HCT116 (cell line): Measurements from ENCODE around the gene ACVR1B. TPM values are rescaled to one million over a fixed set of nuclear protein-coding genes. Genes with fewer than 3 reads are reported as not detected.

Source experiments
- ATAC-seq: fragments of 200-7000 bp; cut with Tn5 transposase; 2 replicates; pipeline ENCODE4 v1.9.1; 2020; ENCODE audit warnings: mild to moderate bottlenecking, moderate library complexity
- BruUV-seq: library from RNA; stranded (reverse); fragments of 400-500 nt; replicated peaks from 2 replicates; lab custom pipeline; 2021; lab: Mats Ljungman, UMichigan
- CTCF ChIA-PET: fragments of 300-600 bp; sonication (Branson Sonifier 250); formaldehyde crosslinking; loops from one replicate; lab custom pipeline; 2021; ENCODE audit warnings: antibody characterized with exemption; lab: Charles Lee
- POLR2A ChIA-PET: fragments of 300-600, 350-600 bp; sonication (Branson Sonifier 250); formaldehyde crosslinking; loops from one replicate; lab custom pipeline; 2021; ENCODE audit warnings: antibody characterized with exemption; lab: Charles Lee
- RAD21 ChIA-PET, 2 experiments: fragments of 300-600 bp; sonication (Branson Sonifier 250); formaldehyde crosslinking; loops; one replicate each; lab custom pipeline; 2023; ENCODE audit warnings: low total read pairs in 2 of 2; ENCODE audit not compliant: uncharacterized antibody in 2 of 2, unreplicated experiment in 2 of 2, low non-redundant PET in 1 of 2; lab: Charles Lee
- DNase-seq: peaks from one replicate; pipeline ENCODE4 v3.0.0-alpha.2; 2010; ENCODE audit warnings: low read depth, low spot score
- H2AFZ ChIP-seq: fragments of 200-600 bp; shearing (Covaris generic), sonication (generic); 2 replicates; pipeline ENCODE4 v1.6.1; 2017; ENCODE audit warnings: low read depth, mixed run types, mixed read lengths, antibody characterized with exemption, low read length; ENCODE audit not compliant: poor library complexity, severe bottlenecking
- H3K27ac ChIP-seq: 2 replicates; pipeline ENCODE4 v1.5.1; 2012; ENCODE audit warnings: low read depth, low read length
- H3K27me3 ChIP-seq: fragments of 200-600 bp; sonication (generic); 2 replicates; pipeline ENCODE4 v1.6.1; 2016; ENCODE audit warnings: mixed run types, low read length, mixed read lengths; ENCODE audit not compliant: insufficient read depth
- H3K36me3 ChIP-seq, 2 experiments: fragments of 200-500 bp in 1 of 2; fragments of 200-600 bp in 1 of 2; sonication (Bioruptor generic) in 1 of 2; sonication (generic) in 1 of 2; 2 replicates each; pipeline versions ENCODE4 v1.5.1 to v1.6.1; 2014 to 2016; ENCODE audit warnings: low read length in 2 of 2, inconsistent platforms in 1 of 2, mixed read lengths in 1 of 2, mixed run types in 1 of 2; ENCODE audit not compliant: insufficient read depth in 2 of 2, control insufficient read depth in 1 of 2
- H3K4me1 ChIP-seq, 2 experiments: fragments of 200-600 bp in 1 of 2; sonication (generic) in 1 of 2; 2 replicates each; pipeline versions ENCODE4 v1.5.1 to v1.6.1; 2012 to 2017; ENCODE audit warnings: low read length in 2 of 2, inconsistent platforms in 1 of 2, mild to moderate bottlenecking in 1 of 2, mixed read lengths in 1 of 2, mixed run types in 1 of 2, moderate library complexity in 1 of 2; ENCODE audit not compliant: insufficient read depth in 2 of 2, control insufficient read depth in 1 of 2
- H3K4me2 ChIP-seq: fragments of 200-600 bp; sonication (generic); 2 replicates; pipeline ENCODE4 v1.6.1; 2017; ENCODE audit warnings: mixed run types, low read length, mixed read lengths
- H3K4me3 ChIP-seq, 2 experiments: fragments of 200-600 bp in 1 of 2; sonication (generic) in 1 of 2; replicated peaks in 1 of 2; 2 replicates each; pipeline ENCODE4 v1.5.1; 2011 to 2016; ENCODE audit warnings: low read length in 2 of 2, control low read depth in 1 of 2, low read depth in 1 of 2, mild to moderate bottlenecking in 1 of 2, mixed read lengths in 1 of 2, mixed run types in 1 of 2
- H3K79me2 ChIP-seq: fragments of 200-600 bp; sonication (generic); 2 replicates; pipeline ENCODE4 v1.6.1; 2017; ENCODE audit warnings: mild to moderate bottlenecking, mixed run types, low read length, moderate library complexity, mixed read lengths; ENCODE audit not compliant: insufficient read depth
- H3K9ac ChIP-seq: fragments of 200-600 bp; sonication (generic); 2 replicates; pipeline ENCODE4 v1.6.1; 2016; ENCODE audit warnings: low read length, mixed read lengths
- H3K9me2 ChIP-seq: fragments of 200-600 bp; sonication (generic), shearing (Covaris generic); 2 replicates; pipeline ENCODE4 v1.6.1; 2017; ENCODE audit warnings: mixed run types, mild to moderate bottlenecking, moderate library complexity; ENCODE audit not compliant: insufficient read depth
- H3K9me3 ChIP-seq, 2 experiments: fragments of 200-500 bp in 1 of 2; fragments of 200-600 bp in 1 of 2; sonication (Bioruptor generic) in 1 of 2; sonication (generic) in 1 of 2; 2 replicates each; pipeline ENCODE4 v1.6.1; 2014 to 2017; ENCODE audit warnings: low read length in 2 of 2, mixed read lengths in 2 of 2, inconsistent platforms in 1 of 2, low read depth in 1 of 2, mild to moderate bottlenecking in 1 of 2, mixed run types in 1 of 2, moderate library complexity in 1 of 2; ENCODE audit not compliant: control insufficient read depth in 1 of 2, insufficient read depth in 1 of 2
- H4K20me1 ChIP-seq: fragments of 200-600 bp; sonication (generic), shearing (Covaris generic); 2 replicates; pipeline ENCODE4 v1.6.1; 2017; ENCODE audit warnings: mixed run types, mild to moderate bottlenecking, moderate library complexity; ENCODE audit not compliant: insufficient read depth
- CBX3 ChIP-seq: IDR thresholded peaks from 2 replicates; pipeline ENCODE4 v1.6.1; 2012; ENCODE audit warnings: low read depth
- CEBPB ChIP-seq: IDR thresholded peaks from 2 replicates; pipeline ENCODE4 v1.6.1; 2012; ENCODE audit warnings: low read depth
- EGR1 ChIP-seq: IDR thresholded peaks from 2 replicates; pipeline ENCODE4 v1.6.1; 2012; ENCODE audit warnings: low read depth
- ELF1 ChIP-seq: IDR thresholded peaks from 2 replicates; pipeline ENCODE4 v1.6.1; 2012; ENCODE audit warnings: low read depth, borderline replicate concordance
- EZH2 ChIP-seq: fragments of 200-600 bp; sonication (generic); IDR thresholded peaks from 2 replicates; pipeline ENCODE4 v1.6.1; 2017; ENCODE audit warnings: antibody characterized with exemption, mixed run types
- EZH2phosphoT487 ChIP-seq: fragments of 200-600 bp; IDR thresholded peaks from 2 replicates; pipeline ENCODE4 v1.6.1; 2018; ENCODE audit warnings: antibody characterized with exemption, borderline replicate concordance
- FOSL1 ChIP-seq: IDR thresholded peaks from 2 replicates; pipeline ENCODE4 v1.6.1; 2012; ENCODE audit warnings: low read depth
- POLR2A ChIP-seq: IDR thresholded peaks from 2 replicates; pipeline ENCODE4 v1.7.0; 2011; ENCODE audit warnings: borderline replicate concordance; ENCODE audit not compliant: insufficient read depth, insufficient read length; ENCODE audit errors: extremely low read depth
- POLR2AphosphoS5 ChIP-seq: IDR thresholded peaks from 2 replicates; pipeline ENCODE4 v1.6.1; 2011; ENCODE audit warnings: mild to moderate bottlenecking, low read depth, low read length, moderate library complexity
- RAD21 ChIP-seq: IDR thresholded peaks from 2 replicates; pipeline ENCODE4 v1.6.1; 2012; ENCODE audit warnings: low read depth, mild to moderate bottlenecking
- SIN3A ChIP-seq: IDR thresholded peaks from 2 replicates; pipeline ENCODE4 v1.6.1; 2012; ENCODE audit warnings: low read depth
- SP1 ChIP-seq: IDR thresholded peaks from 2 replicates; pipeline ENCODE4 v1.6.1; 2012; ENCODE audit warnings: low read depth
- SRF ChIP-seq: IDR thresholded peaks from 2 replicates; pipeline ENCODE4 v1.6.1; 2012; ENCODE audit warnings: low read depth
- TCF7L2 ChIP-seq: IDR thresholded peaks from 2 replicates; pipeline ENCODE4 v1.7.0; 2011; ENCODE audit warnings: borderline replicate concordance, inconsistent platforms; ENCODE audit not compliant: insufficient read depth, insufficient read length; ENCODE audit errors: extremely low read depth
- ZFX ChIP-seq: fragments of 450-650 bp; IDR thresholded peaks from 2 replicates; pipeline ENCODE4 v1.6.1; 2017
- intact Hi-C: fragments of 100-400 bp; cut with micrococcal nuclease; formaldehyde crosslinking; loops from 2 replicates; pipeline ENCODE4 v1.10.0; 2022
- total RNA-seq: library from RNA; stranded (reverse); gene quantifications from one replicate; pipeline ENCODE4 v1.2.1, GENCODE V29; 2021; ENCODE audit not compliant: unreplicated experiment
- TF ChIP-seq, protein P1 (sequence below): IDR thresholded peaks from 2 replicates; pipeline ENCODE4 v1.6.1; 2012; ENCODE audit warnings: low read depth
- TF ChIP-seq, protein P2 (sequence below), 3 experiments: fragments of 200-600 bp in 1 of 3; sonication (generic) in 1 of 3; IDR thresholded peaks in 2 of 3; conservative IDR thresholded peaks in 1 of 3; 2 replicates each; pipeline ENCODE4 v1.5.1; 2012 to 2017; ENCODE audit warnings: low read depth in 2 of 3, low read length in 2 of 3, antibody characterized with exemption in 1 of 3, borderline replicate concordance in 1 of 3, control low read depth in 1 of 3, mild to moderate bottlenecking in 1 of 3, mixed read lengths in 1 of 3, mixed run types in 1 of 3, moderate library complexity in 1 of 3; ENCODE audit not compliant: insufficient read depth in 1 of 3
- TF ChIP-seq, protein P3 (sequence below): IDR thresholded peaks from 2 replicates; pipeline ENCODE4 v1.6.1; 2011; ENCODE audit warnings: mild to moderate bottlenecking, low read length, moderate library complexity; ENCODE audit not compliant: insufficient replicate concordance; ENCODE audit errors: extremely low read depth
- TF ChIP-seq, protein P4 (sequence below): IDR thresholded peaks from 2 replicates; pipeline ENCODE4 v1.6.1; 2012
- TF ChIP-seq, protein P5 (sequence below): IDR thresholded peaks from 2 replicates; pipeline ENCODE4 v1.6.1; 2012

ACVR1B gene
- total RNA-seq, 1 experiment from 2014 or later = 22.7 TPM

DNA sequence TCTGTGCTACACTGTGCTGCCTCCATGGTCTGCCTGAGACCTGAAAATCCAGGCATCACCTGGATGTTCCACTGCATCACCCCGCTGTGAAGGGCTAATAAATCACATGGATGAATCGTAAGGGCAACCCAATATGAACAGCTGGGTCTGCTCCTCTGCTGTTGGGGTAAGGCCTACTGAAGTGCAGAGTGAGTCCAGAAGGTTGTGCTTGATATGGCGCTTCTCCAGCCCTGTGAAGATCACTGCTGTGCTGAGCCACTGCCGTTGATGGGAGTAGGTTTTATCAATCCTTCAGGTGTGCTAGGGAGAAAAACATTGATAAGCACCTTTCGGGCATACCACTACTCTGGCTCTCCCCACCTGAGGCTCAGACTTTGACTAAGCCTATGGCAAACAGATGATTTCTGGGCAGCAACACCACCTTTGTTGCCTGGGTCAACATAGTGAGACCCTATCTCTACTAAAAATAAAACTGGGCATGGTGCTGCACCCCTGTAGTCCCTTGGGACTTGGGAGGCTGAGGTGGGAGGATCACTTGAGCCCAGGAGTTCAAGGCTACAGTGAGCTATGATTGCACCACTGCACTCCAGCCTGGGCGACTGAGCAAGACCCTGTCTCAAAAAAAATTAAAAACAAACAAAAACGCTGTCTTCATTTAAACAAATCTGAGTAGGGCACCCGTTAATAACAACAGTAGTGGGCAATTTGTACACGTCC lies 42.5 kb upstream of the ACVR1B start:
- intact Hi-C loops = no loop called here
- ATAC-seq = no peak
- no peak overlapping the region for H3K4me3 ChIP-seq
- no peak overlapping the region for H2AFZ ChIP-seq
- no peak for DNase-seq
- RAD21 ChIA-PET = no interaction called here
- H3K9me3 ChIP-seq = no peaks in the 10 kb centered on the region
- no peaks in the 10 kb centered on the region for H3K79me2 ChIP-seq
- peaks cover 5 to 13% of the 10 kb centered on the region in 2 experiments; a peak in 3 of 4 replicates for H3K4me1 ChIP-seq
- H3K27ac ChIP-seq = no peak overlapping the region
- no TSS peak for BruUV-seq
- no peaks in the 10 kb centered on the region for H4K20me1 ChIP-seq
- CTCF ChIA-PET = no interaction called here
- TF ChIP-seq CEBPB (no peak), EZH2phosphoT487 (no peak), FOSL1 (no peak), POLR2AphosphoS5 (no peak), CBX3 (no peak), EGR1 (no peak), SIN3A (no peak), SRF (no peak), TCF7L2 (no peak), POLR2A (no peak), ELF1 (no peak), RAD21 (no peak), ZFX (no peak), EZH2 (no peak), SP1 (no peak)
- TF ChIP-seq, protein P1, sequence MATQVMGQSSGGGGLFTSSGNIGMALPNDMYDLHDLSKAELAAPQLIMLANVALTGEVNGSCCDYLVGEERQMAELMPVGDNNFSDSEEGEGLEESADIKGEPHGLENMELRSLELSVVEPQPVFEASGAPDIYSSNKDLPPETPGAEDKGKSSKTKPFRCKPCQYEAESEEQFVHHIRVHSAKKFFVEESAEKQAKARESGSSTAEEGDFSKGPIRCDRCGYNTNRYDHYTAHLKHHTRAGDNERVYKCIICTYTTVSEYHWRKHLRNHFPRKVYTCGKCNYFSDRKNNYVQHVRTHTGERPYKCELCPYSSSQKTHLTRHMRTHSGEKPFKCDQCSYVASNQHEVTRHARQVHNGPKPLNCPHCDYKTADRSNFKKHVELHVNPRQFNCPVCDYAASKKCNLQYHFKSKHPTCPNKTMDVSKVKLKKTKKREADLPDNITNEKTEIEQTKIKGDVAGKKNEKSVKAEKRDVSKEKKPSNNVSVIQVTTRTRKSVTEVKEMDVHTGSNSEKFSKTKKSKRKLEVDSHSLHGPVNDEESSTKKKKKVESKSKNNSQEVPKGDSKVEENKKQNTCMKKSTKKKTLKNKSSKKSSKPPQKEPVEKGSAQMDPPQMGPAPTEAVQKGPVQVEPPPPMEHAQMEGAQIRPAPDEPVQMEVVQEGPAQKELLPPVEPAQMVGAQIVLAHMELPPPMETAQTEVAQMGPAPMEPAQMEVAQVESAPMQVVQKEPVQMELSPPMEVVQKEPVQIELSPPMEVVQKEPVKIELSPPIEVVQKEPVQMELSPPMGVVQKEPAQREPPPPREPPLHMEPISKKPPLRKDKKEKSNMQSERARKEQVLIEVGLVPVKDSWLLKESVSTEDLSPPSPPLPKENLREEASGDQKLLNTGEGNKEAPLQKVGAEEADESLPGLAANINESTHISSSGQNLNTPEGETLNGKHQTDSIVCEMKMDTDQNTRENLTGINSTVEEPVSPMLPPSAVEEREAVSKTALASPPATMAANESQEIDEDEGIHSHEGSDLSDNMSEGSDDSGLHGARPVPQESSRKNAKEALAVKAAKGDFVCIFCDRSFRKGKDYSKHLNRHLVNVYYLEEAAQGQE = no peak
- TF ChIP-seq, protein P2, sequence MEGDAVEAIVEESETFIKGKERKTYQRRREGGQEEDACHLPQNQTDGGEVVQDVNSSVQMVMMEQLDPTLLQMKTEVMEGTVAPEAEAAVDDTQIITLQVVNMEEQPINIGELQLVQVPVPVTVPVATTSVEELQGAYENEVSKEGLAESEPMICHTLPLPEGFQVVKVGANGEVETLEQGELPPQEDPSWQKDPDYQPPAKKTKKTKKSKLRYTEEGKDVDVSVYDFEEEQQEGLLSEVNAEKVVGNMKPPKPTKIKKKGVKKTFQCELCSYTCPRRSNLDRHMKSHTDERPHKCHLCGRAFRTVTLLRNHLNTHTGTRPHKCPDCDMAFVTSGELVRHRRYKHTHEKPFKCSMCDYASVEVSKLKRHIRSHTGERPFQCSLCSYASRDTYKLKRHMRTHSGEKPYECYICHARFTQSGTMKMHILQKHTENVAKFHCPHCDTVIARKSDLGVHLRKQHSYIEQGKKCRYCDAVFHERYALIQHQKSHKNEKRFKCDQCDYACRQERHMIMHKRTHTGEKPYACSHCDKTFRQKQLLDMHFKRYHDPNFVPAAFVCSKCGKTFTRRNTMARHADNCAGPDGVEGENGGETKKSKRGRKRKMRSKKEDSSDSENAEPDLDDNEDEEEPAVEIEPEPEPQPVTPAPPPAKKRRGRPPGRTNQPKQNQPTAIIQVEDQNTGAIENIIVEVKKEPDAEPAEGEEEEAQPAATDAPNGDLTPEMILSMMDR (IDR thresholded peaks at IDR 0.05 in 2 of 3, conservative IDR thresholded peaks at IDR 0.05 in 1 of 3; ENCODE audit: borderline replicate concordance in 1 of 3, insufficient read depth in 1 of 3, low read depth in 2 of 3, low read length in 2 of 3) = no peak
- TF ChIP-seq, protein P3, sequence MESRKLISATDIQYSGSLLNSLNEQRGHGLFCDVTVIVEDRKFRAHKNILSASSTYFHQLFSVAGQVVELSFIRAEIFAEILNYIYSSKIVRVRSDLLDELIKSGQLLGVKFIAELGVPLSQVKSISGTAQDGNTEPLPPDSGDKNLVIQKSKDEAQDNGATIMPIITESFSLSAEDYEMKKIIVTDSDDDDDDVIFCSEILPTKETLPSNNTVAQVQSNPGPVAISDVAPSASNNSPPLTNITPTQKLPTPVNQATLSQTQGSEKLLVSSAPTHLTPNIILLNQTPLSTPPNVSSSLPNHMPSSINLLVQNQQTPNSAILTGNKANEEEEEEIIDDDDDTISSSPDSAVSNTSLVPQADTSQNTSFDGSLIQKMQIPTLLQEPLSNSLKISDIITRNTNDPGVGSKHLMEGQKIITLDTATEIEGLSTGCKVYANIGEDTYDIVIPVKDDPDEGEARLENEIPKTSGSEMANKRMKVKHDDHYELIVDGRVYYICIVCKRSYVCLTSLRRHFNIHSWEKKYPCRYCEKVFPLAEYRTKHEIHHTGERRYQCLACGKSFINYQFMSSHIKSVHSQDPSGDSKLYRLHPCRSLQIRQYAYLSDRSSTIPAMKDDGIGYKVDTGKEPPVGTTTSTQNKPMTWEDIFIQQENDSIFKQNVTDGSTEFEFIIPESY = no peak
- TF ChIP-seq, protein P4, sequence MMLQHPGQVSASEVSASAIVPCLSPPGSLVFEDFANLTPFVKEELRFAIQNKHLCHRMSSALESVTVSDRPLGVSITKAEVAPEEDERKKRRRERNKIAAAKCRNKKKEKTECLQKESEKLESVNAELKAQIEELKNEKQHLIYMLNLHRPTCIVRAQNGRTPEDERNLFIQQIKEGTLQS = no peak
- TF ChIP-seq, protein P5, sequence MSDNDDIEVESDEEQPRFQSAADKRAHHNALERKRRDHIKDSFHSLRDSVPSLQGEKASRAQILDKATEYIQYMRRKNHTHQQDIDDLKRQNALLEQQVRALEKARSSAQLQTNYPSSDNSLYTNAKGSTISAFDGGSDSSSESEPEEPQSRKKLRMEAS = no peak
- H3K9ac ChIP-seq = no peak overlapping the region
- no peaks in the 10 kb centered on the region for H3K27me3 ChIP-seq
- no peaks in the 10 kb centered on the region for H3K36me3 ChIP-seq
- no peaks in the 10 kb centered on the region for H3K9me2 ChIP-seq
- POLR2A ChIA-PET = no interaction called here
- no peak overlapping the region for H3K4me2 ChIP-seq
